HL-60 (cell line): ENCODE data around the gene FIG4.

Experiments
- DNase-seq, 2 experiments: peaks; one replicate each; pipeline ENCODE4 v3.0.0-alpha.2; 2010 to 2020; ENCODE audit warnings: low read depth in 1 of 2, low spot score in 1 of 2
- H3K27ac ChIP-seq: fragments of 250-450 bp; sonication (Bioruptor Pico); replicated peaks from 2 replicates; pipeline ENCODE4 v1.5.1; 2020; ENCODE audit warnings: mild to moderate bottlenecking, moderate library complexity
- H3K27me3 ChIP-seq: fragments of 250-450 bp; sonication (Bioruptor Pico); 2 replicates; pipeline ENCODE4 v1.5.1; 2021; ENCODE audit warnings: mild to moderate bottlenecking, moderate library complexity; ENCODE audit not compliant: insufficient read depth, poor library complexity, severe bottlenecking
- H3K4me3 ChIP-seq: replicated peaks from 2 replicates; pipeline ENCODE4 v1.5.1; 2011; ENCODE audit warnings: mild to moderate bottlenecking, control low read depth, low read length; ENCODE audit not compliant: insufficient read depth
- CTCF ChIP-seq: IDR thresholded peaks from one replicate; pipeline ENCODE4 v1.5.1; 2011; ENCODE audit warnings: low read length, control low read depth, inconsistent platforms; ENCODE audit not compliant: insufficient read depth
- GABPA ChIP-seq: IDR thresholded peaks from 2 replicates; pipeline ENCODE4 v1.6.1; 2012; ENCODE audit warnings: low read depth
- POLR2AphosphoS5 ChIP-seq: IDR thresholded peaks from 2 replicates; pipeline ENCODE4 v1.6.1; 2012; ENCODE audit warnings: low read depth
- REST ChIP-seq: IDR thresholded peaks from 2 replicates; pipeline ENCODE4 v1.6.1; 2012; ENCODE audit warnings: low read depth; ENCODE audit not compliant: insufficient replicate concordance
- SPI1 ChIP-seq: IDR thresholded peaks from 2 replicates; pipeline ENCODE4 v1.6.1; 2012; ENCODE audit warnings: low read depth, mild to moderate bottlenecking, borderline replicate concordance

The FIG4 gene

DNA sequence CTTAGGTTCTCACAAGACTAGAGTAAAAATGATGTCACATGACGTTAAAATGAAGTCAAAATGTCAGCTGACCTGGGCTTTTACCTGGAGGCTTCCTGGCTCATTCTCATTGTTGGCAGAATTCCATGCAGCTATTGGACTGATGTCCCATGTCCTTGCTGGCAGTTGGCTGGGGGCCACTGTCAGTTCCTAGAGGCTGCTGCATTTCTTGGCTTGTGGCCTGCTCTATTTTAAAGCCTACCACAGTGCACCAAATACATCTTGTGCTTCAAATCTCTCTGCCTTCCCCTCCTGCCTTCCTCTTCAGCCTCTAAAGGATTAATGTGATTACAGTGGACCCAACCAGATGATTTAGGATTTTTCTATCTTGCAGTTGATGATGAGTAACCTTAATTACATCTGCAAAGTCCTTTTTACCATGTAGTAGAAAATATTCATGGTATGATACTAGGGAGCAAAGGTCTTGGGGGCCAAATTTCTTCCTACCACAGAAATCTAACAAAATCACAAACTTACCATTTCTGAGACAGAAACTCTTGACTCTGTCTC, 81.9 kb downstream of the FIG4 start:
- H3K27ac ChIP-seq, result peak overlapping the region; percentile 77
- DNase-seq, result no peak

DNA sequence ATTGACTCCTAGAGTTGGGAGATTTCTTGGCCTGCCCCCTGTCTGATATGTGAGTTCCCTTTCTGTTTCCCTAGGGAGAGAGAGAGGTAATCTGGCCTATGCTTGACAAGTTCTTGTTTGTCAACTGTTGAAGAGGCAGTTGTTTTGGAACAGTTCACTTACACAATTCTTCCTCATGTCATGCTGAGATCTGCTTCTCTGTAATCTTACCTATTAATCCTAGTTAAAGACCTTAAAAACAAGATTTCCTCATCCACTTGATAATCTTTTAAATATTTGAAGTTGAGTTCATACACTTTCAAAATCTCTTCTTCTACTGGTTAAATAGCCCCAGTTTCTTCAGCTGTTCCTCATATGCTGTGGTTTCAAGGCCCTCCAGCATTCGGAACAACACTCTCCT, 89.9 kb downstream of the FIG4 start:
- no peak for TF ChIP-seq POLR2AphosphoS5
- TF ChIP-seq GABPA, result no peak
- no peak for TF ChIP-seq REST
- TF ChIP-seq SPI1, result peak; percentile 24; the same call in 1 of the 2 replicates
- no peak for TF ChIP-seq CTCF
- DNase-seq, result no peak
- H3K4me3 ChIP-seq, result no peak overlapping the region
- H3K27ac ChIP-seq, result no peak overlapping the region; the same call in 1 of the 2 replicates
- H3K27me3 ChIP-seq, result no peaks in the 10 kb centered on the region

More for the DNA sequence above, 81.9 kb downstream of the FIG4 start:
- Histone ChIP-seq H3K27me3 (no peaks in the 10 kb centered on the region), H3K4me3 (no peak overlapping the region)
- TF ChIP-seq SPI1 (no peak), REST (no peak), CTCF (no peak), POLR2AphosphoS5 (no peak), GABPA (no peak)

GRCh38 chr6:109782491-109782999, 91.4 kb downstream of the FIG4 start:
- H3K4me3 ChIP-seq, result no peak overlapping the region
- no peak overlapping the region for H3K27ac ChIP-seq
- no peak for TF ChIP-seq POLR2AphosphoS5
- TF ChIP-seq CTCF, result no peak
- TF ChIP-seq GABPA, result no peak
- no peak for TF ChIP-seq SPI1
- TF ChIP-seq REST, result no peak
- no peaks in the 10 kb centered on the region for H3K27me3 ChIP-seq
- DNase-seq, result no peak
